PFSK-1 (cell line): ENCODE measurements around the gene TIMM17A.

Experiments used
- POLR2AphosphoS5 ChIP-seq: IDR thresholded peaks from 2 replicates; pipeline ENCODE4 v1.6.1; 2012; ENCODE audit warnings: low read depth, mild to moderate bottlenecking, control low read depth, low read length, moderate library complexity
- REST ChIP-seq, 2 experiments: IDR thresholded peaks; 2 replicates each; pipeline versions ENCODE4 v1.6.1 to v1.8.0; 2011 to 2012; ENCODE audit warnings: low read depth in 2 of 2, low read length in 2 of 2, control low read depth in 1 of 2, inconsistent platforms in 1 of 2, mild to moderate bottlenecking in 1 of 2, moderate library complexity in 1 of 2; ENCODE audit not compliant: insufficient read depth in 1 of 2
- SIN3A ChIP-seq: IDR thresholded peaks from 2 replicates; pipeline ENCODE4 v1.6.1; 2012; ENCODE audit warnings: mild to moderate bottlenecking, low read length, moderate library complexity, borderline replicate concordance; ENCODE audit not compliant: insufficient read depth
- TAF1 ChIP-seq: IDR thresholded peaks from 2 replicates; pipeline ENCODE4 v1.6.1; 2012; ENCODE audit warnings: low read length, control low read depth, borderline replicate concordance; ENCODE audit not compliant: insufficient read depth

GRCh38 chr1:201988601-201989000 is 33.3 kb downstream of the TIMM17A start:
- TF ChIP-seq REST (IDR thresholded peaks at IDR 0.05; ENCODE audit: insufficient read depth in 1 of 2, low read depth in 2 of 2, low read length in 2 of 2): no peak
- no peak for TF ChIP-seq SIN3A
- no peak for TF ChIP-seq POLR2AphosphoS5
- no peak for TF ChIP-seq TAF1
